GM12892 (cell line): ENCODE results near the gene PDZD2.

ENCODE experiments used
- POLR2A ChIP-seq: IDR thresholded peaks from 2 replicates; pipeline ENCODE4 v1.6.1; 2011; ENCODE audit warnings: low read depth, low read length, control low read depth
- TAF1 ChIP-seq: IDR thresholded peaks from 2 replicates; pipeline ENCODE4 v1.6.1; 2011; ENCODE audit warnings: low read depth, mild to moderate bottlenecking, control low read depth, low read length, borderline replicate concordance

DNA sequence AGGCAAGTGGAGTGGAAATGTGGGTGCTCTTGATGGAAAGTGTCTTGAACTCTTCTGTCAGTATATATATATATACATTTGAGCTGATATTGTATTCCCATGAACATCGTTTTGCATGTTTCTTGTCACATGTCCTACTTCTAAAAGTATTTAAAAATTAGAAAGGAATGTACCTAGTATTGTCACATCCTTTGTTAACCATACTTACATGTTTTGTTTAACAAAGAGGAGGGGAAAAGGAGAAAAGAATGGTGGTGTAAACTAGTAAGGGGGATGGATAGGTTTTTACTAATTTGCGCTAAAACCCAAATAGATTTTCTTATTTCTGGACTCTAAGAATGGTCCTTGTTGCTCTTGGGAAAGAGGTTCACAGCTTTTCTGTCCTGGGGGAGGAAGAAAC is 353.4 kb downstream of the PDZD2 start:
- no peak for TF ChIP-seq POLR2A
- TF ChIP-seq TAF1, result no peak
